HG03196 (cell line): Measurements from ENCODE around the gene ADPRM.
A peak's percentile ranks its signal among the peaks of the same experiment; 100 is the strongest.
"Not testable (repeated sequence)": the region's sequence is repeated elsewhere in the genome, so short reads cannot be mapped to it uniquely, and the experiment has no call there.

ENCODE experiments used
- ATAC-seq: cut with Tn5 transposase; IDR thresholded peaks from one replicate; pipeline ENCODE4 v1.9.1; 2021; ENCODE audit not compliant: unreplicated experiment

ADPRM gene

GRCh38 chr17:10697092-10698081, at the start of gene ADPRM, which contains the start of gene SCO1:
Gene ADPRM, plus strand, starts transcription at chr17:10697594. Its CDS starts 7,333 bp downstream, at chr17:10704927.
Gene SCO1, minus strand, starts transcription at chr17:10697533. Its CDS starts 26 bp downstream, at chr17:10697507.
- ATAC-seq = peak; percentile 91

DNA sequence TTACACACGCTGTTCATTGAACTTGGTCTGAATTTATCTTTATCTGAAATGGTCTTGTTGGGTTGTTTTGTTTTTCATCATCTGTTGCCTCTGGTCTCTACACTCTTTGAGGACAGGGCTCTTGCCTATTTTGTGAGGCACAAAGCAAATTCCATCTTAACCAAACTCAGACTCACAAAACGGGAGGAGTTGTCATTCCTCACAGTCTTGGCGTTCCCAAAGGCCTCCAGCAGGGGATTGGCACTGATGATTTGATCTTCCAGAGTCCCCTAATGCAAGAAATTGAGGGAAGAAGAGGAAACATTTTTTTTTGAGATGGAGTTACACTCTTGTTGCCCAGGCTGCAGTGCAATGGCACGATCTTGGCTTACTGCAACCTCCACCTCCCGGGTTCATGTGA, 49.0 kb upstream of the ADPRM start:
- ATAC-seq = no peak

DNA sequence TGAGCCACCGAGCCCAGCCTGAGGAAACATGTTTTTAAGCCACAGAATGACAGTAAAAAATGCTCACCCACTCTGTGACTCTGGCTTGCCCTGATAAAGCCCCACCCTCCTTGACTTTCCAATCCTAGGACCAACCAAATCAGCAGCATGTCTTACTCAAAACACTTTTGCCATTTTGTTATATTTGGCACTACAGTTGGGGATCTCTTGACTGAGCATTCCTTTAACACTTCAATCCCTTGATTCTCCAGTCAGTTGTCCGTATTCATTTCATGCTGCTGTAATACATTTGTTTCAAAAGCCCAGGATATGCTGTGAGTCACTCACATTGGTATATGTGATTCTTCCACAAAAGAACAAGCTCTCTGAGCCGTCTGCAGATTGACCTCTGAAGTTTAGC, 48.4 kb upstream of the ADPRM start:
- no peak for ATAC-seq

DNA sequence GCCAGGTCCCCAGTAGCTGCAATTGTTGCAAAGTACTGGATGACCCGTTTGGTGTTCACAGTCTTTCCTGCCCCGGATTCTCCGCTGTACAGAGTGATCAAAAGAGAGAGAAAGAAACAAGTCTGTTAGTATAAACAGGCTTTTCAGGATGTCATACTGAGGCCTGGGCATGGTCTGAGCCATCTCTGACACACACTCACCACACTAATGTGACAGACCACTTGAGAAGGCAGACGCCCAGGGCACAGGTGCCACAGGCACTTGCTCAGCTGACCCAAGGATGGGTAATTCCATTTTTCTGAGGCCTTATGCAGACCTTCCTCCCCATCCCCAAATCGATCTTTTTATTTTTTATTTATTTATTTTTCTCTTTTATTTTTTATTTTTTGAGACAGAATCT, 47.8 kb upstream of the ADPRM start:
- no peak for ATAC-seq

DNA sequence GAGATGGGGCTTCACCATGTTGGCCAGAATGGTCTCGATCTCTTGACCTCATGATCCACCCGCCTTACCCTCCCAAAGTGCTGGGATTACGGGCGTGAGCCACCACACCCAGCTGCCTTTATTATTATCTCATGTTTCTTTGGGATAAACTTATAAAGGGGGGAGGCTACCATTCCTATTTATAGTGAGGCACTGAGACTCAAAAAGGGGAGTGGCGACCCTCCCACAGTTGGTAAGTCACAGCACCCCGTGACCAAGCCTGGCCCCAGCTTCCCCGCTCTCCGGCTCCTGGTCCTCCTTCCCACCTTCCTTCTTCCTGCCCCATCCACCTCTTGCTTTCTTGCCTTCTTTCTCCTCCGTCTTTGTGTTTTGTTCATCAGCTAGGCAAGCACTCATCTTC, 45.5 kb upstream of the ADPRM start:
- no peak for ATAC-seq

- ATAC-seq = no peak
These were observed 44.3 kb upstream of the ADPRM start for GRCh38 chr17:10652984-10653659.

- ATAC-seq = no peak
These were observed 43.4 kb upstream of the ADPRM start for GRCh38 chr17:10653987-10654386.

- ATAC-seq = no peak
These were observed 40.2 kb upstream of the ADPRM start, which contains the start of gene MYH3 for GRCh38 chr17:10657148-10657547. Gene MYH3, minus strand, starts transcription at chr17:10657309. Its CDS starts 2,245 bp downstream, at chr17:10655064.

DNA sequence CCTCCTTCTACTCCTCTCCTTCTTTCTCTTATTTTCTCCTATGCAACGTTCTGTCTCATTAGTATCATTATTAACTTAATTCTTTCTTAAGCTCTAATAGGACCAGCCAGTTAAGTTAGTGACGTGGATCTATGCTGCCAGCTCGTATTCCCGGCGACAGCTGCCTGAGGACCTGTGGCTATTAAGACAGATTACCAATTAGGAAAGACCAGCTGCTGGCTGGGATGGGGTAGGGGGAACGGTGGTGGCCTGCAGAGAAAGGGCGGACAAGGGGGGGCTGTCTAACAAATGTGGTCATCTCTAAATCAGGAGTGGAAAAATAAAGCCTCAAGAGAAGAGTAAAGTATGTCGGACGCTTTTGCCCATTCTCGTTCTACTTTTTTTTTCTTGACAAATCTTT, 39.5 kb upstream of the ADPRM start:
- ATAC-seq = no peak

- ATAC-seq = no peak
These were observed 36.0 kb upstream of the ADPRM start for GRCh38 chr17:10661437-10661836.

DNA sequence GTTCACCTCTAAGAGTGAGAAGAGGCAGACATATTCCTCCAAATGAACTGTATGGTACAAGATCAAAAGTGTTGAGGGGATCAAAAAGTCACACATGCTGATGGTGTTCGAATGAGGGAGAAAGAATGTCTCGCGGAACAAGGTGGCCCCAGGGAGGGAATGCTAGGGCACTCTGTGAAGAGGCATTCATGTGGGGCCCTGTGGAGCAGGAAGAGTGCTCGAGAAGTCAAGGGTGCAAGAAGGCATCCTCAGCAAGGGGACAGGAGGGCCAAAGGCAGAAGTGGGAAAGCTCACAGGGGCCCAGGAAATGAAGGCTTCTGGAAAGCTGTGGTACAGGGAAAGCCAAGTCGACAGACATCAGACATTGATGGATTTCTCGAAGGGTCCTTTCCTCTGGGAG, 34.2 kb upstream of the ADPRM start:
- no peak for ATAC-seq

DNA sequence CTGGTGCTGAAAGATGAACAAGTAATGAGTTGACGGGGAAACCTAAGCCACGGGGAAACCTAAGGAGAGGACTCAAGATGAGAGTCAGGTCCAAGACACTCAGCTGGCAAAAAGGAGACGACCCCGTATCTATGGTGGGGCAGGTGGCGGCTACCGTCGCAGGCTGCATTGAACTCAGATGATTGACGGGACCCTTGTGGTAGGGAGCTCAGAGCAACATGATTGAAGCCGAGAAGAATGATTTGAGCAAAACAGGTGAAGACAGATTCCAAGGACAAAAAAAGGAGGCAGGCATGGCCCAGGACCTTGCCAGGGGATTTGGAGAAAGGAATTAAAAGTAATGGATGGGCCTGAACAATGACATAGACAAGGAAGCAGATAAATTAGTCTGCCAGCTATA, 32.8 kb upstream of the ADPRM start:
- no peak for ATAC-seq

GRCh38 chr17:10666906-10667305, 30.5 kb upstream of the ADPRM start:
- no peak for ATAC-seq

- no peak for ATAC-seq
These were observed 28.6 kb upstream of the ADPRM start for GRCh38 chr17:10668775-10669174.

- ATAC-seq = no peak
These were observed 24.1 kb upstream of the ADPRM start for GRCh38 chr17:10673312-10673711.

DNA sequence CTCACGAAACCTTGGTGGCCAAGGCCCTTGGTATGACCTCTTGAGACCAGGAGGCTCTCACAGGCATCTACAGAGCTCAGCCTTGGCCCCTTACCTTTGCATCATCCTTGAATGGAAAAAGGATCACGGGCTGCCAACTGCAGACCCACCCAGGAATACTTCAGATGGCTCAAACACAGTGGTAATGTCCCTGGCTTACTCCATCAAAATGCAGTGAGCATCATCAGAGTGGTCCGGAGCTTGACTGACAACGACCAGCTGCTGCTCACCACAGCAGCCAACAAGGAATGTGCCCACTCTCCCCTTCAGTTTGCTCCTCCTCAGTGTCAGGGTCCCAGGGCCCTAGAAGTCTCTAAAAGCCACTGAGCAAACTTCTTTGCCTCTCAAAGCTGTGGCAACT, 22.7 kb upstream of the ADPRM start:
- no peak for ATAC-seq

GRCh38 chr17:10681866-10682446, 15.4 kb upstream of the ADPRM start:
- ATAC-seq = no peak

GRCh38 chr17:10683853-10684252, 13.5 kb upstream of the ADPRM start:
- ATAC-seq = no peak

- no peak for ATAC-seq
These were observed 9.9 kb upstream of the ADPRM start for GRCh38 chr17:10687499-10687898.

- ATAC-seq = not testable (repeated sequence)
These were observed 1.5 kb upstream of the ADPRM start for GRCh38 chr17:10695875-10696407.

DNA sequence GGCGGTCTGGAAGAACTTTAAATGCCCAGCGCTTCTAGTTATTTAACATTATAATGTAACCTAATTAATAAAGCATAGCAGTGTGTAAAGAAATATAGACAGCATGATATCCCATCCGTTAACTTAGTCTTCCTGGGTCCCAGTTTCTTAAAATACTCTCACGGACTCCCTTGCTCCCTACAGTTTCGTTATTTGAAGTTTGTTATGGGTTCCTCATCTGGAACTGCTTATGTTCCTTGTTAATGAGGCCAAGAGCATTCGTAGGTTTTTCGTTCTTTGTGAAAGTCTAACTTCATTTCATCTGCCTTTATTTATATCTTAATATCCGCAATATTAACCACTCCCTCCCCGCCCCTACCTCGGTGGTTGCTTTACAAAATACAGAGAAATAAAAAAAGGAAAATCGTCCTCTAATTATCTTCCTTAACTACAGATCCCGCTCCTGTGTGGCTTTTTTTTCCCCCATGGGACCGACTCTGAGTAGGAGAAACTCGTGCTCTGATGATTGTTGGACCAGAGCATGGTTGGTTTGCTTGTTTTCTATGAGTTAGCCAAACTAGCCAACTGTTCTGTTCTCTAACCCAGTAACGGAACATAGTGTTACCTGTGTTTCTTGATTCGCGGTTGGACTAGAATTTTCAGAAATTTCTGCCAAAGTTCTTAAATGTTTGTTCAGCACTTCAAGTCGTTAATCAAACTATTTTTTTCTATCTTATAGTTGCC, 863 bp downstream of the ADPRM start:
- ATAC-seq = no peak
